ENCODE results near the gene PLPP4. TPM values are rescaled to one million over a fixed set of nuclear protein-coding genes. Genes with fewer than 3 reads are reported as not detected.
A peak's percentile ranks its signal among the peaks of the same experiment; 100 is the strongest.

The PLPP4 gene
- total RNA-seq, 2 experiments from 2014 or later: not detected

DNA sequence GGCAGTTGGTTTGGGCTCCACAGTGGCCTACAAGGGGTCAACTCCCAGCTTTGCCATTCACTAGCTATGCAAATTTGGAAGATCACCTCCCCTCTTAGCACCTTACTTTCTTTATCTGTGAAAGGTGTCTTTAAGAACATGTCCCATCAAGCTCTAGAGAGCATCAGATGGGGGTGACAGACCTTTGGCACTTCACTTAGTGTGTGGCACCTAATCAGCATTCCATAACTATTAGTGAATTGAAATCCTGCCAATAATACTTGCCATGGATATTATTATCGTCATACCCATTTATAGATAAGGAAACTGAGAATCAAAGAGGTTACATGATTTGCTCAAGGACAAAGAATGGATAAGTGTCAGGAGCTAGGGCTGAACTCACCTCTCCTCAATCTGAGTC lies 51.9 kb downstream of the PLPP4 start:
- ChIA-PET POLR2A (interaction anchor here (0.6 kb wide), 1 partner anchor 81 kb away, joined by 3 read pairs; no protein-coding TSS in a partner anchor), CTCF (interaction anchor here (1.0 kb wide), 1 partner anchor 10 kb away, joined by 3 read pairs; no protein-coding TSS in a partner anchor)
- Mint-ChIP-seq H3K27ac (no peak overlapping the region), H3K9me3 (ENCODE audit: low read depth) (no peaks in the 10 kb centered on the region), H3K27me3 (peaks cover 2% of the 10 kb centered on the region), H3K36me3 (ENCODE audit: low read depth) (no peaks in the 10 kb centered on the region), H3K4me1 (no peaks in the 10 kb centered on the region), H3K4me3 (no peak overlapping the region)
- DNase-seq (no peak), ATAC-seq (no peak)
- intact Hi-C loops (cut with DNase I, micrococcal nuclease): no loop called here

DNA sequence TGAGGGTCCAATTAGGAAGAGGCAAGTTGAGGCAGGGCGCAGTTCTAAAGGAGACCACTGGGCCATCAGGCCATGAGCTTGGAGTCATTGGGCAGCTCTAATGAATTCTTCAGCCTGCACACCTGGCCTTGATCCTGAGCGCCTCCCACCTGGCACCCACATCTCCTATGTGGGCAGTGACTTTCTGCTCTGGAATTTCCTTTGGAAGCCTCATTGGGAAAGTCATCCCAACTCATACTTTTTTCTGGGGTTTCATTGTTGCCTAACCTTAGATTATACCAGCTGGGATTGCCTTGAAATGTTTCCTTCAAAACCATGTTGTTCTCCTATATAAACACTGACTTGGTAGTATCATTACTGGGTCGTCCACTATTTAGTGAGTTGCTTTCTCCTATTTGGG lies 54.1 kb downstream of the PLPP4 start:
- CTCF ChIA-PET: no interaction called here
- no peaks in the 10 kb centered on the region for H3K27me3 Mint-ChIP-seq
- ATAC-seq (no peak), DNase-seq (no peak)
- no peak overlapping the region for H3K27ac Mint-ChIP-seq
- no peaks in the 10 kb centered on the region for H3K9me3 Mint-ChIP-seq (ENCODE audit: low read depth)
- no peak overlapping the region for H3K4me3 Mint-ChIP-seq
- intact Hi-C loops (cut with DNase I, micrococcal nuclease): no loop called here
- POLR2A ChIA-PET: no interaction called here
- no peaks in the 10 kb centered on the region for H3K4me1 Mint-ChIP-seq
- H3K36me3 Mint-ChIP-seq (ENCODE audit: low read depth): no peaks in the 10 kb centered on the region

DNA sequence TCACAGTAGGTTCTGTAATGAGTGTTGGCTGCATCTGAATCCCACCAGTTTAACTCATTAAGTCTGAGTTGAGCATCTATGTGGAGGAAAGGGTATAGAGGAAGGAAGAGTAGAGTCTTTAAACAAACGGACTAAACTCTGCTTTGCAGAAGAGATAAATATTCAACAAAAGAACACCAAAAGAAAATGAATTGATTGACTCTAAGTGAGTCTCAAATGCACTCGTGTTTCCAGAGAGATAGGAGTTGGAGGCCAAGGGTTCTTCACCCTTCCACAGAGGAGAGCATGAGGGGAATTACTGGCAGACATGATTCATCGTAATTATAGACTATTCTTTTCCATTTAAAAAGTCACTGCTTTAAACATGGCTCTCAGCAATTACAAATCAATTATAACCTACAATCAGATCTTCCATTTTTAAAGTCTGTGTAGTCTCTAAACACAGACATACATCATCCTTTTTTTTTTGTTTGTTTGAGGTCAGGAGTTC lies 56.3 kb downstream of the PLPP4 start:
- DNase-seq: no peak
- POLR2A ChIA-PET: no interaction called here

DNA sequence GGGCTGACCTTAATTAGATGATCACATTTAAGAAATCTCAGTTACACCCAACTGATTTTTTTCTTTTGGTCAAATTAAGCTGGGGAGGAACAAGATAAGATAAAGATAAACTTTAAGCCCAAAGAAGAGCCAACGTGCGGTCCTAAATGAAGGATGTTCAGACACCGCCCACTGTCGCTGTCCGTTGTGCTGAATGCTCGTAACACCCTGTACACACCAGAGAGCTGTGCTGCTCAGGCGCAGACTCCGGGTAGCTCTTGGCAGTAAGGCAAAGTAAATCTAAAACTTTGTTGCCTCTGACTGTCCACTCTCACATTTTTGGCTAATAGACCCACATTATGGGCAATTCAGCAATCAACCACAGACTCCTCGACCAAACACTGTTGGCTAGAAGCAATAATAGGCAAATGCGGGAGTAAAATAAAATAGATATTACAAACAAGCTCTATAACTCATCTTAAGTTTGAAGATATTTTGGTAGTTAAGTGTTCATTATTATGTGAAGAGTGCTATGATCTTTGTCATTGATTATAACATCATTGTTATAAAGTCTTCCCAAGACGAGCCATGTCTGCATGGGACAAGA lies 57.1 kb downstream of the PLPP4 start:
- POLR2A ChIA-PET: no interaction called here
- ATAC-seq: no peak
- Mint-ChIP-seq H3K4me3 (no peak overlapping the region), H3K27ac (no peak overlapping the region), H3K27me3 (no peaks in the 10 kb centered on the region), H3K9me3 (ENCODE audit: low read depth) (no peaks in the 10 kb centered on the region), H3K36me3 (ENCODE audit: low read depth) (no peaks in the 10 kb centered on the region), H3K4me1 (no peaks in the 10 kb centered on the region)
- intact Hi-C loops (cut with DNase I, micrococcal nuclease): no loop called here
- peak; percentile 61 for DNase-seq
- CTCF ChIA-PET: no interaction called here

More for the DNA sequence above, 56.3 kb downstream of the PLPP4 start:
- no peak overlapping the region for H3K27ac Mint-ChIP-seq
- H3K9me3 Mint-ChIP-seq (ENCODE audit: low read depth): no peaks in the 10 kb centered on the region
- intact Hi-C loops (cut with DNase I, micrococcal nuclease): no loop called here
- CTCF ChIA-PET: no interaction called here
- ATAC-seq: no peak
- H3K36me3 Mint-ChIP-seq (ENCODE audit: low read depth): no peaks in the 10 kb centered on the region
- H3K4me3 Mint-ChIP-seq: no peak overlapping the region
- H3K27me3 Mint-ChIP-seq: no peaks in the 10 kb centered on the region
- no peaks in the 10 kb centered on the region for H3K4me1 Mint-ChIP-seq

DNA sequence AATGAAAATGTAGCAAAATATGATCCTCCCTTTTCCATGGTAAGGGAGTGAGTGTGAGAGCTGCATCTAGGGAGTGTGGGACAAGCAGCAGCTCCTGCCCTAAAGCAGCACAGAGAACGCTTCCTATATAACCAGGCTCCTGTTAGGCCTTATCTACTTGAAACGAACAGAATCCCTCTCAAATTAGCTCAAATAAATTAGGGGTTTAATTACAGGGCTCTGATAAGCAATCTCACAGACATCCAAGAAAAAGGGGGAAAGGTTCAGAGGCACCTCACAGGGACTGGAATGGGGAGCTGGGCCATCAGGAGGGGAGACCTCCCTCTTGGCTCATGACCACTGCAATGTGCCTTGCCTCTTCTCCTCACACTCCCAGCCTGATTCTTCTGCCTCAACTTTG lies 57.9 kb downstream of the PLPP4 start:
- CTCF ChIA-PET: no interaction called here
- intact Hi-C loops (cut with DNase I, micrococcal nuclease): no loop called here
- POLR2A ChIA-PET: no interaction called here

DNA sequence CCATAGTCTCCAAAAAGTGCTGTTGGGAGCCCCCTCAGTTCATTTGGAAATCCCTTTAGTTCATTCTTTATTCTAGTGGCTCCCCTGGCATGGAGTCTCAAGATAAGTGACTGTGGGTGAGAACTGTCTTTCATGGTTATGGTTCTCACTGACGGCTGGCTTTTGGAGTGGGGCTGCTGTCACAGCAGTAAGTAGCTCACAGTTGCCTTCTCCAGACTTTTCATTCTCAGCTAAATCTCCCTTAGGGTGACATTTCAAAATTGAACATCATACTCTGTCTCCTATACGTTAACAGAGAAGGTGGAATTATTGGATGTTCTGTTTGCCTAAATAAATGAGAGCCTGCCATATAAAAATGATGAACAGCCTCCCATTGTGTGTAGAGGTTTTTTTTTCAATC lies 58.7 kb downstream of the PLPP4 start:
- Mint-ChIP-seq H3K4me1 (no peaks in the 10 kb centered on the region), H3K9me3 (ENCODE audit: low read depth) (no peaks in the 10 kb centered on the region), H3K27ac (no peak overlapping the region), H3K36me3 (ENCODE audit: low read depth) (no peaks in the 10 kb centered on the region), H3K27me3 (no peaks in the 10 kb centered on the region), H3K4me3 (no peak overlapping the region)
- no peak for ATAC-seq
- POLR2A ChIA-PET: no interaction called here
- intact Hi-C loops (cut with DNase I, micrococcal nuclease): no loop called here
- CTCF ChIA-PET: no interaction called here
- no peak for DNase-seq

More for the DNA sequence above, 57.9 kb downstream of the PLPP4 start:
- Mint-ChIP-seq H3K9me3 (ENCODE audit: low read depth) (no peaks in the 10 kb centered on the region), H3K4me3 (no peak overlapping the region), H3K36me3 (ENCODE audit: low read depth) (no peaks in the 10 kb centered on the region), H3K4me1 (no peaks in the 10 kb centered on the region), H3K27me3 (no peaks in the 10 kb centered on the region), H3K27ac (no peak overlapping the region)
- no peak for DNase-seq
- no peak for ATAC-seq

DNA sequence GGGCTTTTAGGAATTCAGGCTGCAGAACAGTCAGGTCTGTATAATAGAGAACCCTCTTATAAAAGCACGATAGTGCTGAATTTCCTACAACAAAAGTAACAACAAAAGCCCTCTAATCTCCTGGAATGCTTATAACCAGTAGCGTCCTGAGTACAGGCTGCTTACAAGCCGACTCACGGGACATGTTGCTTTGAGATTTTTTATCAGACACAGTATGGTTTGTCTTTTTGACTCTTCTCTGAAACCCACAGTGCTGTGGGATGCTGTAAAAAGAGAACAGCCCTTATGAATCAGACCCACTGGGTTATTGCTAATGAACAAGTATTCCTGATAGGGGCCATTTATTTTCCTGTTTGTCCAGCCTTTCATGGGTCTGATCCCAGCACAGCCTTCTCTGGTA lies 59.4 kb downstream of the PLPP4 start:
- H3K4me3 Mint-ChIP-seq: no peak overlapping the region
- H3K27ac Mint-ChIP-seq: no peak overlapping the region
- no peaks in the 10 kb centered on the region for H3K4me1 Mint-ChIP-seq
- H3K27me3 Mint-ChIP-seq: no peaks in the 10 kb centered on the region
- CTCF ChIA-PET: no interaction called here
- no peak for ATAC-seq
- no peaks in the 10 kb centered on the region for H3K9me3 Mint-ChIP-seq (ENCODE audit: low read depth)
- intact Hi-C loops (cut with DNase I, micrococcal nuclease): no loop called here
- POLR2A ChIA-PET: no interaction called here
- no peaks in the 10 kb centered on the region for H3K36me3 Mint-ChIP-seq (ENCODE audit: low read depth)
- DNase-seq: no peak

DNA sequence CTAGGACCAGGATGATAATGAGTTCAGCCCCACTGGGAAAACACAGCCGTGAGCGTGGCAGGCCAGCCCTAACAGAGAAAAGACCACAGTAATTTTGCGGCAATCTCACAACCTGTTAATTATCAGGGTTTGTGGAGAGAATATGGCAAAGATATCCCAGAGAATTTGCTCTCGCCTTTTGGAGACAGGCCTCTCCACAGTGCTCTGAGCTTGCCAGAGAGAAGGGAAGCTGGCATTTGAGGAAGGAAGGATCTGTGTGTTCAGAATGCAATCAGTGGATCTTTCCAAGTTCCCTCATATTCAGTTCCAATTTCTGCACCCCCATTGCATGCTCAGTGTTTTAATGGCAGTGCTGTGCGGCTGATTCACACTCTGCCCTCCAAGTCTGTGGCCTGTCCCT lies 60.2 kb downstream of the PLPP4 start:
- ChIA-PET CTCF (no interaction called here), POLR2A (no interaction called here)
- no peak overlapping the region for H3K4me3 Mint-ChIP-seq
- intact Hi-C loops (cut with DNase I, micrococcal nuclease): no loop called here
- no peaks in the 10 kb centered on the region for H3K4me1 Mint-ChIP-seq
- no peaks in the 10 kb centered on the region for H3K27me3 Mint-ChIP-seq
- H3K27ac Mint-ChIP-seq: no peak overlapping the region
- DNase-seq (no peak), ATAC-seq (no peak)
- no peaks in the 10 kb centered on the region for H3K9me3 Mint-ChIP-seq (ENCODE audit: low read depth)
- no peaks in the 10 kb centered on the region for H3K36me3 Mint-ChIP-seq (ENCODE audit: low read depth)

DNA sequence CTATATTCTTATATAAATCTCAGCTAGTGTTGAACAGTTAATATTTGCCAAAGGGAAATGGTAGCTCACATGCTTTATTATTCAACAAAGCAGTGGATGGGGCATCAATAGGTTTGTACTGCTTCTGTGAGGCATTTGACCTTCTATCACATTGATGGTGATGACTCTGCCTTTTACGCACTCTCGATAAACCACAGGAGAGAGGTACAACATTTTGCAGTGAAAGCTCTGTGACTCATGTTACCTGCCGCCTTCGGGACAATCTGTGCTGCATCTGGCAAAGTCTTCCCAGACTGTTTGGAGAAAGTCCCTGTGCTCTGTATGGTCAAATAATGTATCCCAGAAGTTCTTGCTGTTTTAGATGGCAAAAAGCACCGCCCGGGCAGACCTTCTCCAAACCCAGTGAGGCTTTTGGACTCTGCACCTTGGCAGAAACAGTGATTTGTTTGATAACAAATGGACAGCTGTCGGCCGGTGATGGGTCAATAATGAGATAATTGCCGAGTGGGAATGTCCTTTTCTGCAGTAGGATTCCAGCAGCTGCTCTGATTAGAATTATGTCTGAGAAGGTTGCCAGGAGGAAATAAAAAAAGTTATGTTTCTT lies 61.0 kb downstream of the PLPP4 start:
- no peaks in the 10 kb centered on the region for H3K36me3 Mint-ChIP-seq (ENCODE audit: low read depth)
- intact Hi-C loops (cut with DNase I, micrococcal nuclease): no loop called here
- H3K4me3 Mint-ChIP-seq: no peak overlapping the region
- ChIA-PET CTCF (no interaction called here), POLR2A (no interaction called here)
- DNase-seq (no peak), ATAC-seq (no peak)
- no peaks in the 10 kb centered on the region for H3K4me1 Mint-ChIP-seq
- no peaks in the 10 kb centered on the region for H3K27me3 Mint-ChIP-seq
- no peaks in the 10 kb centered on the region for H3K9me3 Mint-ChIP-seq (ENCODE audit: low read depth)
- H3K27ac Mint-ChIP-seq: no peak overlapping the region

DNA sequence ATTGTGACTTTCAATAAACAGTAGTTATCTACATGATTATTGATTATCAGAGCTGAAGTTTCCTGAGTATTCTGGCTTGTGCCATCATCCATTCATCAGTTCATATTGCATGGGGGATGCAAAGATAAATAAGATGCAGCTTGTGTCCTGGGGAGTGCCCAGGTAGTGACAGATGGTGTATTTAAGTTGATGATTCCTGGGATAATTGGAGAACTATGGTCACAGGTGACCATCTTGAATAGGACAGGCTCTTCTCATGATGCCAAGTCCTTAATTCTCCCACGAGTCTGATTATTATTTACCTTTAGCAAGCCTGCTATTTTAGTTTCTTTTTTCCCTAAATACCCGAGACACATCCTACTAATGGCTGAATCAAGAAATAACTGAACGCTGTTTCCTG lies 64.9 kb downstream of the PLPP4 start:
- no peak for DNase-seq
- Mint-ChIP-seq H3K27ac (no peak overlapping the region), H3K27me3 (no peaks in the 10 kb centered on the region), H3K9me3 (ENCODE audit: low read depth) (no peaks in the 10 kb centered on the region), H3K36me3 (ENCODE audit: low read depth) (no peaks in the 10 kb centered on the region), H3K4me3 (no peak overlapping the region), H3K4me1 (no peaks in the 10 kb centered on the region)
- ChIA-PET CTCF (no interaction called here), POLR2A (no interaction called here)
- intact Hi-C loops (cut with DNase I, micrococcal nuclease): no loop called here
- no peak for ATAC-seq

DNA sequence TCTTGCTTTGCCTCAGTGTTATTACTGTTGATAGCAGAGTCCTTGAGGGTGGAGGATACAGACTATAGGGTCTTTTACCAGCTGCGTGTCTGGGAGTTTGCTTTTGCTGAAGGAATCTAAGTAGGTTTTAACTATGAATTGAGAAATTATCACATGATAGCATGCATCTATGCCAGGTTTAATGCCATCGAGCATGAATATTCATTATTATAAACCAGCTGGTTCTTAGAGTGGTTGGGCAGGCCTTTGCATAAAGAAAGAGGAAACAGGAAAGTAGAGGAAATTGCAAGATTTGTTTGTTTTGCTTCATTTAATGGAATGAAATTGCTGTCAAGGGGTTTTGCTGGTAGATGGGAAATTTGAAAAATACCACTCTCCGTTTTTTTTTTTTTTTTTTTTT lies 70.7 kb downstream of the PLPP4 start:
- Mint-ChIP-seq H3K4me3 (no peak overlapping the region), H3K9me3 (ENCODE audit: low read depth) (no peaks in the 10 kb centered on the region), H3K36me3 (ENCODE audit: low read depth) (no peaks in the 10 kb centered on the region), H3K27me3 (no peaks in the 10 kb centered on the region), H3K4me1 (no peaks in the 10 kb centered on the region), H3K27ac (no peak overlapping the region)
- ChIA-PET CTCF (no interaction called here), POLR2A (no interaction called here)
- intact Hi-C loops (cut with DNase I, micrococcal nuclease): no loop called here
- no peak for ATAC-seq
- DNase-seq: no peak

DNA sequence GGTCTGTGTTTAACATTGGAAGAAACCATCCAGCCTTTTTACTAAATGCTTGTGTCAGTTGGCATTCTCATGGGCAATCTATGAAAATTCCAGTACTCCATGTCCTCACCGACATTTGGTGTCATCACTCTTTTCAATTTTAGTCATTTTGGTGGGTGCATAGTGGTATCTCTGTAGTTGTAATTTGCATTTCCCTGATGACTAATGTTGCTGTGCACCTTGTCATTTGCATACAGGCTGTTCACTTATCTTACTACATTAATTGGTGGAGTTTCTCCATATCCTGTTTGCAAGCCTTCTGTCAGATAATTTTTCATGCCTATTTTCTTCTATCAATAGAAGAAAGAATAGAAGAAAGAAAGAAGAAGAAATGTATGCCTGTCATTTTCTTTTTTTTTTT lies 73.7 kb downstream of the PLPP4 start:
- H3K27ac Mint-ChIP-seq: no peak overlapping the region
- H3K4me1 Mint-ChIP-seq: no peaks in the 10 kb centered on the region
- ATAC-seq: no peak
- peaks cover 6% of the 10 kb centered on the region for H3K9me3 Mint-ChIP-seq (ENCODE audit: low read depth)
- POLR2A ChIA-PET: no interaction called here
- no peaks in the 10 kb centered on the region for H3K36me3 Mint-ChIP-seq (ENCODE audit: low read depth)
- intact Hi-C loops (cut with DNase I, micrococcal nuclease): no loop called here
- H3K4me3 Mint-ChIP-seq: no peak overlapping the region
- no peak for DNase-seq
- CTCF ChIA-PET: no interaction called here
- H3K27me3 Mint-ChIP-seq: peaks cover 6% of the 10 kb centered on the region
